ENCODE measurements around the gene UBE2E2. TPM values are rescaled to one million over a fixed set of nuclear protein-coding genes. Genes with fewer than 3 reads are reported as not detected.

The UBE2E2 gene
- total RNA-seq, 4 donors from 2014 or later, result 7.9 to 44.7 (median 26.6) TPM

DNA sequence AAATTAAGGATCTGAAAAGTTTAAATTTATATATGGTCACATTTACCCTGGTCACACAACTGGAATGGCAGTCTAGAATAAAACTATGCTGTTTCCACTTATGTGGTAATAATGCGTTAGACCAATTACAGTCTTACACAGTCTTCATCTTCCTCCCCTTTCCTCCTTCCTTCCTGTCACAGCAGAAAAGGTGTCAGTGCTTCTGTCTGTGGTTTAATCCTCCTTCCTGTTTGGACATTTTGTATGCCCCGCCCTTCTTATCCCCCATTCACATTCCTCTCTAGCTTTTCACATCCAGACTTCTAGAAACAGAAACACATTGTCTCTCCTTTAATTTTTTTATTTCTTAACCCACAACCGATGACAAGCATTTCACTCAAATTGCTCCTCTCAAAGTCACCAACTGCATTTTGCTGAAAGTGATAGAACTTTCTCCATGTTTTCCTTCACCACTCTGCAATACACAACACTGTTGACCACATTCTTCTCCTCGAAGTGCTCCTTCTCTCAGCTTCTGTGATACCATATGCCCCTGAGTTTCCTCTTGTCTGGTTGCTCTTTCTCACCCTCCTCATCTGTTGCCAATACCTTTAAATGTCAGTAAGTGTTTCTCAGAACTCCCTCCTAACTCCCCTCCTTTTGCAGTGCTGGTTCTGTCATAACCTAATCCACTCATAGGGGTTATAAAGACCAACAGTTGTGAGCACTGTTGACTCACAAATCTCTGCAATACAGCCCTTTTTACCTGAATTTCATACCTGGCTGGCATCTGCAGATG is 271.6 kb downstream of the UBE2E2 start:
- Histone ChIP-seq H3K4me1 (peaks cover 7 to 8% of the 10 kb centered on the region in 2 donors), H3K27ac (no peak overlapping the region), H3K4me3 (no peak overlapping the region), H3K9me3 (no peaks in the 10 kb centered on the region), H3K36me3 (no peaks in the 10 kb centered on the region), H3K27me3 (no peaks in the 10 kb centered on the region)
- no peak for ATAC-seq
- no peak for DNase-seq
- intact Hi-C loops (cut with DNase I; ENCODE audit: low total_unique reads) (no loop called here), in situ Hi-C loops (cut with MboI; ENCODE audit: low sequenced_read_pairs in 4 of 4) (no loop called here)
- TF ChIP-seq POLR2A (IDR thresholded peaks at IDR 0.05), result no peak

DNA sequence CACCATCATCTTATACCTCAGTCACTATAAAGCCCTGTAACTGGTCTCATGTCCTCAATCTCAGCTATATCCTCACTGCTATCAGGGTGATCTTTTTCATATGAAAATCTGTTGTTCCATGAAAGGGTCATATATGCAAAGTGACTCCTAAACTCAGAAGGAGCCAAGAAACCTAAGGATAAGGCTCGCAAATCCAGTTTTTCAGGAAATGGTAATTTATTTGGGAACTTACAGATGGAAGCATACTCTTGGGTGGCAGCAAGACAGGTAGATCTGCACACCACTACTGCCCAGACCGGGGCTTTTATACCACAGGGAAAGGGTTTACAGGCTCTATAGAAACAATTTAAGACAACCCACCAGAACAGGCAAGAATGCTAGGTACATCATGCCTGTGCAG is 272.3 kb downstream of the UBE2E2 start:
- Histone ChIP-seq H3K27me3 (no peaks in the 10 kb centered on the region), H3K9me3 (no peaks in the 10 kb centered on the region), H3K4me1 (peaks cover under 1 to 2% of the 10 kb centered on the region in 2 donors), H3K36me3 (no peaks in the 10 kb centered on the region), H3K27ac (no peak overlapping the region), H3K4me3 (no peak overlapping the region)
- no peak for DNase-seq
- in situ Hi-C loops (cut with MboI; ENCODE audit: low sequenced_read_pairs in 4 of 4), result no loop called here
- no peak for ATAC-seq
- intact Hi-C loops (cut with DNase I; ENCODE audit: low total_unique reads), result no loop called here
- TF ChIP-seq POLR2A (IDR thresholded peaks at IDR 0.05), result no peak
- TF ChIP-seq, protein P1, sequence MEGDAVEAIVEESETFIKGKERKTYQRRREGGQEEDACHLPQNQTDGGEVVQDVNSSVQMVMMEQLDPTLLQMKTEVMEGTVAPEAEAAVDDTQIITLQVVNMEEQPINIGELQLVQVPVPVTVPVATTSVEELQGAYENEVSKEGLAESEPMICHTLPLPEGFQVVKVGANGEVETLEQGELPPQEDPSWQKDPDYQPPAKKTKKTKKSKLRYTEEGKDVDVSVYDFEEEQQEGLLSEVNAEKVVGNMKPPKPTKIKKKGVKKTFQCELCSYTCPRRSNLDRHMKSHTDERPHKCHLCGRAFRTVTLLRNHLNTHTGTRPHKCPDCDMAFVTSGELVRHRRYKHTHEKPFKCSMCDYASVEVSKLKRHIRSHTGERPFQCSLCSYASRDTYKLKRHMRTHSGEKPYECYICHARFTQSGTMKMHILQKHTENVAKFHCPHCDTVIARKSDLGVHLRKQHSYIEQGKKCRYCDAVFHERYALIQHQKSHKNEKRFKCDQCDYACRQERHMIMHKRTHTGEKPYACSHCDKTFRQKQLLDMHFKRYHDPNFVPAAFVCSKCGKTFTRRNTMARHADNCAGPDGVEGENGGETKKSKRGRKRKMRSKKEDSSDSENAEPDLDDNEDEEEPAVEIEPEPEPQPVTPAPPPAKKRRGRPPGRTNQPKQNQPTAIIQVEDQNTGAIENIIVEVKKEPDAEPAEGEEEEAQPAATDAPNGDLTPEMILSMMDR (IDR thresholded peaks at IDR 0.05 in 4 of 5, conservative IDR thresholded peaks at IDR 0.05 in 1 of 5), result no peak

DNA sequence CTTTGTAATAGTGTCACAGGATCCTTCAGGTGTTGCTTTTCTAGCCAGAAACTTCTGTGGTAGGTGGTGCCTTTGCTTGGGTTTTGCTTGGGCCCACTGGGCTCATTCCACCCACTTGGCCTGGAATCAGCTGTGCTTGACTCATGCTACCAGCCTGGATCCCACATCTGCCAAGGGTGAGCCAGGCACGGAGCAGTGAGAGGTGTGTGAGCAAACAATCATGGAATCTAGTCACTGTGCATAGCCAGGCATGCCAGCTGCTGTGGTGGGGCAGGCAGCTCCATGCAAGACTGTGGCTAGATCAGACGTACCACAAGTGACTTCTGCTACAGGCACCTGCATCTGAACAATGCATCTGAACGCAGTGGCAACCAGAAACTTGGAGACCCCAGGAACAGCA is 275.9 kb downstream of the UBE2E2 start:
- ATAC-seq (peak; percentile 48 to 55), DNase-seq (peak in 1 of 2 donors; percentile 27)
- TF ChIP-seq POLR2A (IDR thresholded peaks at IDR 0.05), result no peak
- TF ChIP-seq, protein P1 (IDR thresholded peaks at IDR 0.05 in 4 of 5, conservative IDR thresholded peaks at IDR 0.05 in 1 of 5), result no peak
- Histone ChIP-seq H3K9me3 (no peaks in the 10 kb centered on the region), H3K27ac (no peak overlapping the region), H3K4me3 (no peak overlapping the region), H3K4me1 (peaks cover 16 to 18% of the 10 kb centered on the region in 2 donors), H3K27me3 (no peaks in the 10 kb centered on the region), H3K36me3 (no peaks in the 10 kb centered on the region)
- intact Hi-C loops (cut with DNase I; ENCODE audit: low total_unique reads), result no loop called here
- in situ Hi-C loops (cut with MboI; ENCODE audit: low sequenced_read_pairs in 4 of 4), result no loop called here

DNA sequence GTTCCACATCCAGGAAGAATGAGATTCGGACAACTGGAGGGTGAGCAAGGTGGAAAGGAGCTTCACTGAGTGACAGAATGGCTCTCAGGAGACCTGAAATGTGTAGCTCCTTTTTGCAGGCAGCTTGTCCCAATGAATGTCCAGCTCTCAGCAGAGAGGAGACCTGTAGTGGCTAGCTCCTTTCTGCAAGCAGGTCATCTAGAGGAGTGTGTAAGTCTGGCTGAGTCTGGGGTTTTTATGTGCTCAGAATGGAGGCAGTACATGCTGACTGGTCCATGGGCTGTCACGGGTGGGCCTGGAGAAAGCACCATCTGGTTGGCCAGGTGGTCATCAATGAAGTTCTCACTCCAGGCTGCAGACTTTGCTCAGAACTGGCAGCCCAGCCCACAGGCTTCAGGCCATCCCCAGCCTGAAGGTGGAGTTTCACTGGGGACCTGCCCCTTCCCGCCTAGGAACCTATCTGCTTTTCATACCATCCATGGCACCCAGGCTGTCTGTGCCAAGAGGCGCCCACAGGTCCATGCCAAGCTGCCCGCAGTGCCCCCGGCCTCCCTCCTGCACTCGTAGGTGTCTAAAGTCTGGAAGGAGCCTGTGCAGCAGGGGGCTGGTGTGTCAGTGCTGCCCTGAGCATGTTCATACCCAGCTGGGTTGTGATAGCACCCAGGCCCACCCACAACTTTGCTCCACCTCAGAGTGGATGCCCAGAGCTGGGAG is 276.6 kb downstream of the UBE2E2 start:
- no peaks in the 10 kb centered on the region for H3K27me3 ChIP-seq
- in situ Hi-C loops (cut with MboI; ENCODE audit: low sequenced_read_pairs in 4 of 4) (no loop called here), intact Hi-C loops (cut with DNase I; ENCODE audit: low total_unique reads) (no loop called here)
- TF ChIP-seq, protein P1 (IDR thresholded peaks at IDR 0.05 in 4 of 5, conservative IDR thresholded peaks at IDR 0.05 in 1 of 5), result no peak
- no peak for TF ChIP-seq POLR2A (IDR thresholded peaks at IDR 0.05)
- DNase-seq, result no peak
- no peak overlapping the region for H3K27ac ChIP-seq
- H3K36me3 ChIP-seq, result no peaks in the 10 kb centered on the region
- ATAC-seq, result no peak
- H3K4me1 ChIP-seq, result peaks cover 16 to 18% of the 10 kb centered on the region in 2 donors
- no peak overlapping the region for H3K4me3 ChIP-seq
- H3K9me3 ChIP-seq, result no peaks in the 10 kb centered on the region

DNA sequence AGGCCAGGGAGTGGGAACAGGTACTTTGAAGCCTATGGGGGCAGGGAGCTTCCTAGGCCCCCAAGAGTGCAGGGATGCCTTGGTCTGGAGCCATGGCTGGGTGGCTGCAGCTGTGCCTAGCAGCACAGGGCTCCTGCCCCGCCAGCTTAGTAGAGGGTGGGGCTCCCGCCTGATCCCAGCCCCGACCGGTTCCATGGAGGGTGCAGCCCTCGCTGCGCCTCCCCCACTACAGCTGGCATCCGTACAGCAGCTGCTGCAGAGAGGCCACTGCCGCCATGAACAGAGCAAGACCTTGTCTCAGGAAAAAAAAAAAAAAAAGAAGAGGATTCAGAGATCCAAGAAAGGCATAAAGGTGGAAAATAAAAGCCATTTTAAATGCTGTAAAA is 277.2 kb downstream of the UBE2E2 start:
- no peak for ATAC-seq
- no peak for DNase-seq
- intact Hi-C loops (cut with DNase I; ENCODE audit: low total_unique reads), result no loop called here
- no peaks in the 10 kb centered on the region for H3K27me3 ChIP-seq
- H3K36me3 ChIP-seq, result no peaks in the 10 kb centered on the region
- H3K4me3 ChIP-seq, result no peak overlapping the region
- TF ChIP-seq POLR2A (IDR thresholded peaks at IDR 0.05), result no peak
- TF ChIP-seq, protein P1 (IDR thresholded peaks at IDR 0.05 in 4 of 5, conservative IDR thresholded peaks at IDR 0.05 in 1 of 5), result no peak
- in situ Hi-C loops (cut with MboI; ENCODE audit: low sequenced_read_pairs in 4 of 4), result no loop called here
- H3K27ac ChIP-seq, result no peak overlapping the region
- peaks cover 16 to 18% of the 10 kb centered on the region in 2 donors for H3K4me1 ChIP-seq
- no peaks in the 10 kb centered on the region for H3K9me3 ChIP-seq

All from gastrocnemius medialis (tissue), 4 donors.